CD4-positive, alpha-beta T cell treated with Interleukin-12 subunit alpha and Interleukin-12 subunit beta, for 1 hour (primary cell): ENCODE measurements around the gene CIRBP.

Experiments used
- DNase-seq: peaks from one replicate; pipeline ENCODE4 v3.0.0-alpha.2; 2020

CIRBP gene

GRCh38 chr19:1281569-1282287 lies 12.6 kb downstream of the CIRBP start:
- no peak for DNase-seq

- no peak for DNase-seq
Measured at GRCh38 chr19:1282588-1283206, 13.6 kb downstream of the CIRBP start.

GRCh38 chr19:1283207-1283916 lies 14.2 kb downstream of the CIRBP start:
- no peak for DNase-seq

- DNase-seq: no peak
Measured at GRCh38 chr19:1283917-1284292, 14.8 kb downstream of the CIRBP start.

GRCh38 chr19:1284293-1284978 lies 15.3 kb downstream of the CIRBP start:
- DNase-seq: no peak

GRCh38 chr19:1284979-1285736 lies 16.0 kb downstream of the CIRBP start:
- DNase-seq: no peak

GRCh38 chr19:1285737-1286360 lies 16.7 kb downstream of the CIRBP start, which contains the start of gene EFNA2:
Gene EFNA2 (plus strand): TSS chr19:1285873. CDS start chr19:1286169, 296 bp downstream.
- no peak for DNase-seq

GRCh38 chr19:1286487-1287353 lies 17.6 kb downstream of the CIRBP start:
- DNase-seq: no peak

GRCh38 chr19:1287354-1288225 lies 18.5 kb downstream of the CIRBP start:
- DNase-seq: no peak

- DNase-seq: no peak
Measured at GRCh38 chr19:1288226-1288612, 19.1 kb downstream of the CIRBP start.

GRCh38 chr19:1288833-1289685 lies 19.9 kb downstream of the CIRBP start:
- DNase-seq: no peak

- no peak for DNase-seq
Measured at GRCh38 chr19:1289686-1290025, 20.5 kb downstream of the CIRBP start.

GRCh38 chr19:1290196-1290702 lies 21.1 kb downstream of the CIRBP start:
- DNase-seq: no peak

GRCh38 chr19:1290703-1291651 lies 21.8 kb downstream of the CIRBP start:
- no peak for DNase-seq

GRCh38 chr19:1291761-1292418 lies 22.8 kb downstream of the CIRBP start:
- DNase-seq: no peak

- DNase-seq: no peak
Measured at GRCh38 chr19:1292419-1293151, 23.5 kb downstream of the CIRBP start.
